CMK (cell line): ENCODE measurements around the gene C1QTNF4.
"Not testable (repeated sequence)": the region's sequence is repeated elsewhere in the genome, so short reads cannot be mapped to it uniquely, and the experiment has no call there.

Source experiments
- DNase-seq: peaks from one replicate; pipeline ENCODE4 v3.0.0-alpha.2; 2010; ENCODE audit warnings: low read depth

C1QTNF4 gene

GRCh38 chr11:47565340-47566148, 28.7 kb downstream of the C1QTNF4 start, which contains the start of gene PTPMT1:
TSS of gene PTPMT1 (plus strand) at chr11:47565599. CDS start at chr11:47565623, 24 bp downstream.
- peak; percentile 48 for DNase-seq

DNA sequence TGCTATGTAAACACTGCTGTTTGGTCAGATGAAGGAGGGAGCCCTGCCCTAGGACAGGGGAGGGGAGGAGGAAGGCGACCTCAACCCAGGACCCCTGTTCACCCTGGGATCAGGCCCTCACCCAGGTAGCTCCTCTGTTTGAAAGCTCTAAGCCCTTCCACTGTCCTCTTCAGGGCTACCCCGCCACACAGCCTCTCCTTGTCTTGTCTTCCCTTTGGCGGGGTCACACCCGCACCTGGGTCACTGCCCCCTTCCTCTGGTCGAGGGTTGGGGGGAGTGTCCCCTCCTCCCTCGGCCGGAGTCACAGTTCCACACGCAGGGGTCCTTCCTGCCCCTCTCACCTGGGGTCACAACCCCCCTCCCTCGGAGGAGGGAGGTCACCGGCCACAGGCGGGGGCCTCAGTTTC, 29.3 kb downstream of the C1QTNF4 start:
- DNase-seq = no peak

GRCh38 chr11:47564366-47564765, 29.8 kb downstream of the C1QTNF4 start:
- not testable (repeated sequence) for DNase-seq

GRCh38 chr11:47562393-47562792, 31.8 kb downstream of the C1QTNF4 start:
- not testable (repeated sequence) for DNase-seq

- no peak for DNase-seq
Measured at GRCh38 chr11:47560426-47560825, 33.8 kb downstream of the C1QTNF4 start.

GRCh38 chr11:47558695-47559094, 35.5 kb downstream of the C1QTNF4 start:
- DNase-seq = no peak

DNA sequence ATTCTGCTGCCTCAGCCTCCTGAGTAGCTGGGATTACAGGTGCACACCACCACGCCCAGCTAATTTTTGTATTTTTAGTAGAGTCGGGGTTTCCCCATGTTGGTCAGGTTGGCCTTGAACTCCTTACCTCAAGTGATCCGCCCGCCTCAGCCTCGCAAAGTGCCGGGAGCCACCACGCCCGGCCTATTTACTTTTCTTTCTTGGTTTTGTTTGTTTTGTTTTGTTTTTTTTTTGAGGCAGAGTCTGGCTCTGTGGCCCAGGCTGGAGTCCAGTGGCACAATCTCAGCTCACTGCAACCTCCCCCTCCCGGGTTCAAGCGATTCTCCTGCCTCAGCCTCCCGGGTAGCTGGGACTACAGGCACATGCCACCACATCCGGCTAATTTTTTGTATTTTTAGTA, 37.2 kb downstream of the C1QTNF4 start:
- not testable (repeated sequence) for DNase-seq

DNA sequence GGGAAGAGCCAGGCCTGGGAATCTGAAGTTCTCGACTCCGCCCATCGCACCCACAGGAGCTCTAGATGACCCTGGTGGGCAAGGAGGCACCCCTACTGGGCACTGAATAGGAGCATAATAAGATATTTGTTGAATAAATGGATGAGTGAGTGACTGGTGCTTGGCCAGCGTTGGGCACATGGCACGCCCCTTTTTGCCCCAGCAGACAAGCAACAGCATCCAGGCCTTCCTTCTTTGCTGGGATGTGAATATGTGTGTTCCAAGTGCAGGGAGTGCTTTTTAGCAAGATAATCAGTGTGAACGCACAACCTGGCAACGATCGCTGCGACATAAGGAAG, 40.8 kb downstream of the C1QTNF4 start:
- no peak for DNase-seq

- peak; percentile 49 for DNase-seq
Measured at GRCh38 chr11:47552566-47553405, 41.4 kb downstream of the C1QTNF4 start, which contains the start of gene CELF1. TSS of gene CELF1 (minus strand) at chr11:47553132. CDS start at chr11:47499523, 53,609 bp downstream.

GRCh38 chr11:47552056-47552565, 42.1 kb downstream of the C1QTNF4 start:
- no peak for DNase-seq

DNA sequence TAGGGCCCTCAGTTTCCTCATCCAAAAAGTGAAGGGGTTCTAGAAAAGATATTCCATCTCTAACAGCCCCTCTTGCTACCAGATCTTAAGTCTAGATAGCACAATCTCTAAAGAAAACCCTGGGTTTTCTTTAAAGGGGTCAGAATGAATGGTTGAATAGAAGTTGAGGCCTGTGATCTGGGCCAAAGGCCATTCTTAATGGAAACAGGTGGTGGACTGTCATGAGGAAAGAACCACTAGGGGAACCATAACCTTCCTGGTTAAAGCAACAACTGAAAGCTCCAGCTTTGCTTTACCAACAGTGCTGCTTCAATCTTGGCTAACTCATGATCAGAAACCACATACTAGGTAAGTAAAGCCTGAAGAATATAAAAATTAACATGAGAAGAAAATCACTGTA, 43.1 kb downstream of the C1QTNF4 start:
- DNase-seq = no peak

DNA sequence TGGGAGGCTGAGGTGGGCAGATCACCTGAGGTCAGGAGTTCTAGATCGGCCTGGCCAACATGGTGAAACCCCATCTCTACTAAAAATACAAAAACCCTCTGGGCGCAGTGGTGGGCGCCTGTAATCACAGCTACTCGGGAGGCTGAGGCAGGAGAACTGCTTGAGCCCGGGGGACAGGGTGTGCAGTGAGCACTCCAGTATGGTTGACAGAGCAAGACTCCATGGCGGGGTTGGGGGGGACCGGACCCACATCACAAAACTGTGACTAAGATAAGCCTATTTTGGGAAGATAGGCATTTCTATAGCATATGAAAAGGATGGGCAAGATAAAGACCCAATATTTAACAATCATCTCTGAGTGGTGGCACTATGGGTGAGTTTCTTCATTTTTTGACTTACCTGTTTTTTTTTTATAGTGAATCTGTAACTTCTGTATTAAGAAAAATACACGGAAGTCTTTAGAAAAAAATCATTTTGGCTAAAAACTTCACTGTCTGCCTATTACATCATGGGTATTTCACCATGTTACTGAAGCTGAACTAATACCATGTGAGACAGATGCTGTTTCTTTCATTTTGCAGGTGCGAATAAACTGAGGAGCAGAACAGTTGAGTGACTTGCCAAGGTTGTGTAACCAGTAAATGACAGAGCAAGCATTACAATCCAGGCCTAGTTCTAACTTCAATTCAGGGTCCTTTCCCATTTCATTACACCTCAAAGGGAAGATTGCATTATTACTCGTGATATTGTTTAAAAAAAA, 43.7 kb downstream of the C1QTNF4 start:
- DNase-seq = no peak

GRCh38 chr11:47546274-47546673, 47.9 kb downstream of the C1QTNF4 start:
- DNase-seq = not testable (repeated sequence)

DNA sequence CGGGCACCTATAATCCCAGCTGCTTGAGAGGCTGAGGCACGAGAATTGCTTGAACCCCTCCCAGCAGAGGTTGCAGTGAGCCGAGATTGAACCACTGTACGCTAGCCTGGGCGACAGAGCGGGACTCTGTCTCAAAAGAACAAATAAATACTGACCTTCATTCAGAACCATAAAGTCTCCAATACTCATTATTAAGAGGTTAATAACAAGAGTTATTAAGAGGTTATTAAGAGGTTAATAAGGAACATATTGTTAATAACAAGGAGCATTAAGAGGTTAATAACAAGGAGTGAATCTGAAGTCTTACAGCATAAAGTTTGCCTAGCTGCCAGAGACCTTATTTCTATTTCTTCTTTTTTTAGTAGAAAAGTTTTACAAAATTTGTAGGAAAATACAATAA, 48.9 kb downstream of the C1QTNF4 start:
- DNase-seq = no peak

- DNase-seq = no peak
Measured at GRCh38 chr11:47541070-47541469, 53.1 kb downstream of the C1QTNF4 start.

DNA sequence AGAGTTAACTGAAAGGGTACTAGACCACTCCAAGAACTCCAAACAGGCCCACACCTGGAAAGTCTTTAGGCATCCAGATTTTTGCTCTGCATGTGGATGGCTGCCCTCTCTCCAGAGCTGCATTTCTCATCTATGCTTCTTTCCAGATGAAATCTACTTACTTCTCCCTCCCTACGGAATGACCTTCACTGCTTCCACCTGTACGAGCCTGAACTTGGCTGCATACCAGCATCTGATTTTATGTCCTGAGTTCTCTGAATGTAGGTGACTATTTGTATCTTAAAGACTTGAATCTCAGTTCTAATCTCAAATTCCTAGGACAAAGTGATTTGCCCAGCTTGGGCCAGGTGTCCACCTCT, 54.6 kb downstream of the C1QTNF4 start:
- DNase-seq = no peak
